GM19239 (cell line): ENCODE data around the gene C14orf180.

Experiments used
- DNase-seq: peaks from one replicate; pipeline ENCODE4 v3.0.0; 2011; ENCODE audit warnings: low spot score; ENCODE audit not compliant: insufficient read length
- FAIRE-seq: peaks from 2 replicates; lab custom pipeline; 2011; peaks lifted over from hg19 to GRCh38; lab: Jason Lieb, UNC

The C14orf180 gene

DNA sequence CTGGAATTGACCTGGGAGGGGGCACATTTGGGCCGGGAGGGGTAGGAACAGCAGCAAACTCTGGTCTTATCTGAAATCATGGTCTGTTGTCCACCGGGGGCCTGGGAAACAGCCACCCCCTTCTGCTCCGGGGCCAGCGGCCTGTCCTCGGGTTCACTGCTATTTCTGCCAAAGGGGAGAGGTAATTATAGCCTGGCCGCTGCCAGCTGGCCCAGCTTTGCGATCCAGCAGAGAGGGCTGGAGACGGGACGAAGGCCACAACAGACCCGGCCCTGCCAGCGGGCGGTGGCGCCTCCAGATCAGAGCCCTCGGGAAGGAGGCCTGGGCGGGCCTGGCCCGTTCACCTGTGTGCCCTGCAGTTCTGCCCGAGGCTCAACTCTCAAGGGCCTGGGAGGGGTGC, at the start of gene C14orf180:
C14orf180 (plus strand) TSS at position 258 of the 400 bp plus-strand sequence. CDS start 6,667 bp downstream, outside the sequence.
- DNase-seq = no peak
- FAIRE-seq = no peak

DNA sequence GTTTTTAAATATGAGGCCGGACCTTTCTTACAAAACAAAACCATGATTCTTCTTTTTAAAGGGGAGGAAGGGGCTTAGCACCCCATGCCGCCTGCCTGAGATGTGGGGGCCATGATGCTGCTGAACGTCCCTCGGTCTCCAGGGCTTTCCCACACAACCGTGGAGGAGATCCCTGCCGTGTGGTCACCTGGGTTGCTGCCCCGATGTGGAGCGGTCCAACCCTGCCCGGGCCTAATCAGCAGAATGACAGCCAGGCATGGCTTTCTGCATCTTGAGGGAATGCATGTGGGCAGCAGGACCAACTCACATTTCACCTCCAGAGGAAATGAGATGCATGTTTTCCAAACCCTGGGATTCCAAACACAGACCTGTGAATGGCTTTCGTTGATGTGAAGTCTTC, 48.9 kb upstream of the C14orf180 start:
- FAIRE-seq (no peak), DNase-seq (no peak)

DNA sequence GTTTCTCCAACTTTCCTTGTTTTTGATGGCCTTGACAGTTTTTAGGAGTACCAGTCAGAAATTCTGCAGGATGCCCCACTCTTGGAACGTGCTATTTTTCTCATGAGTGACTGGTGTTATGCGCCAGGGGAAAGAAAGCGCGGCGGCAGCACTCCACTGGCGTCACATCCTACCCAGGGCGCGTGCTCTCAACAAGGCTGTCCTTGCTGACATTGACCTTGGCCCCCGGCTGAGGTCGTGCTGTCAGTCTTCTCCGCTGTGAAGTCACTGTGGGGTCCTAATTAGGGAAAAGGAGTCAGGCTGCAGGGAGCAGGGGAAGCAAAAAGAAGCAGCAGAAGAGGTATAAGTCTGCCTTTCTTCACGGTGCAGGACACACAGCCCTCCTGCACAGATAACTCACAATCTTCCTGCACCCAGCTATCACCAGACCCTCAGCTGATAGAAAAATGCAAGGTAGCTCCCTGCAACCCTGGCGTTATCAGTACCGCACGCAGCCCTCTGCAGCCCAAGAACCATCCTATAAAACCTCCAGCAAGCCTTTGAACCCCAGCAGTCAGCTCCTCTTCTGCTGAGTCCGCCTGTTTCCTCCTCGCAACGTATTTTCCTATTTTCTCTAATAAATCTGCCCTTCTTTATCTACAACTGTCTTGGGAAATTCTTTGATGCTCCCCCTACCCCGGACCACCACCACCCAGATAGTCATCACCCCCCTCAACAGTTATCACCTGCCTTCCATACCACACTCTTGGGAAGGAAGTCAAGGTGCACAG, 48.0 kb upstream of the C14orf180 start:
- no peak for DNase-seq
- FAIRE-seq = no peak

DNA sequence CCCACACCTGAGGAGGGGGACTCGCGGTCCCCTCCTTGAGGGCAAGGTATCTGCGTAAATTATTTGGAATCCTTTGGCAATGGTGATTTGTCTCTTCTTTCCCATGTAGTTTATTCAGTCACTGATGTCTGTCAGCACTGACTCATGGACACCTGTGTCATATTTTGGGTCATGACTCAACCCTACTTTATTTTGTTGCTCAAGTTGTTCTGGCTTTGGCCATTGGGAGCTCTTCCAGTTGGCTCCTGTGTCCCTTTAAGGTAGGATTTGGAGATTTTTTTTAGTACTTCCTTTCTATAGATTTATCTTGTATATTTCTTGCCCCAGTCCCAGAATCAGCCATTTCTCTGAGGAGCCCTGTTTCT, 47.4 kb upstream of the C14orf180 start:
- DNase-seq (no peak), FAIRE-seq (no peak)

DNA sequence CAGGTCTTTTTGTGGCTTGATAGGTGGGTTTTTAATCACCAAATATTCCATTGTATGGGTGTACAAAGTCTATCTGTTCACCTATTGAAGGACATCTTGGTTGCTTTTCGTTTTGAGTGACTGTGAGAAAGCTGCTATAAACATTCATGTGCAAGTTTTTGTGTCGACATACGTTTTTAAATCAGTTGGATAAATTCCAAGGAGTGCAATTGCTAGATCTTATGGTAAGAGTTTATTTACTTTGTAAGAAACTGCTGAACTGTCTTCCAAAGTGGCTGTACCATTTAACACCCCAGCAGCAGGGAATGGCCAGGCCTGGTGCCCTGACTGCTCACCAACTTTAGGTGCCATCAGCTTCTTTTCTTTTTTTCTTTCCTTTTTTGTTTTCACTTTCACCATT, 45.5 kb upstream of the C14orf180 start:
- no peak for DNase-seq

DNA sequence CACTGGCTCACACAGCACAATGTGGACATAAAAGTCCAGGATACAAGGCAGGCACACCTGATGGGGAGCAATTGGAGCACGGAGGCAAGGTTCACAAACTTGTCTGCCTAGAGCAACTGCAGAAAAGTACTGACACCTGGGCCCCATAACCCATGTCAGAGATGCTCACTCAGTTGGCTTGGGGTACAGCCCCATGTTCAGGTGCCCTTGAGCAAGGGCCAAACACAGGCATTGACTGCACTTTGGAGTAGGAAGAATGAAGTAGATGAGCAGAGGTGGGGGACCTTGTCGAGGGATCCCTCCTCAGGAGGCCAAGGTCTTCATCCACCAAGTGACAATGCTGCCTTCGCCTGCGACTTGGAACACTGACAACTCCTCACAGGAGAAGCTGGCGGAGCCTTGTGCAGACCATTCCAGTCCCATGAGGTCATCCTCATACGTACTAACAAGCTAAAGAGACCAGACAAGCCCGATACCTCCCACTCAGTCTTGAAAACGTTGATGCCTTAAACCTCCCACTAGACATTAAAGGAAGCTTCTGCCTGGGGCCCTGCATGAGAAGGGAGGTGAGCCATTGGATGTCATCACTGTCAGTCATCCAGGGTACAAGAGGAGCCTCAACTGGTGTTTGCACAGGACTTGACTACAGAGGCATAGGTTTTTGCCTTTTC, 42.5 kb upstream of the C14orf180 start:
- FAIRE-seq (no peak), DNase-seq (no peak)

More for the DNA sequence above, 45.5 kb upstream of the C14orf180 start:
- no peak for FAIRE-seq

DNA sequence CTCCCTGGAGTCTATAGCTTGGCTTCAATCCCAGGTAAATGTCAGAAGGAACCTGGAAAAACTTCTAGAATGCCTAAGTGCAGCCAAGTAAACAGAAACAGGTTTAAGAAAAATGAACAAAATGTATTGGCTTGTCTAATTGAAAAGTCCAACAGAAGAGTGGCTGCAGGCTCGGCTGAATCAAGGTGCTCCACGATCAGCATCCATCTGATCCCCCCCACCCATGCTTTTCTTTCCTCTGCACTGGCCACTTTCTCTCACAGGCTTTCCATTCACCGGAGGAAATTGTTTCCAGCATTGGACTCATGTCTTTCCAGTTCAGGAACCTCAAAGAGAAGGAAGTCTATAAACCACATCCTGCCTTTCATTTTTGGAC, 42.0 kb upstream of the C14orf180 start:
- FAIRE-seq (no peak), DNase-seq (no peak)

DNA sequence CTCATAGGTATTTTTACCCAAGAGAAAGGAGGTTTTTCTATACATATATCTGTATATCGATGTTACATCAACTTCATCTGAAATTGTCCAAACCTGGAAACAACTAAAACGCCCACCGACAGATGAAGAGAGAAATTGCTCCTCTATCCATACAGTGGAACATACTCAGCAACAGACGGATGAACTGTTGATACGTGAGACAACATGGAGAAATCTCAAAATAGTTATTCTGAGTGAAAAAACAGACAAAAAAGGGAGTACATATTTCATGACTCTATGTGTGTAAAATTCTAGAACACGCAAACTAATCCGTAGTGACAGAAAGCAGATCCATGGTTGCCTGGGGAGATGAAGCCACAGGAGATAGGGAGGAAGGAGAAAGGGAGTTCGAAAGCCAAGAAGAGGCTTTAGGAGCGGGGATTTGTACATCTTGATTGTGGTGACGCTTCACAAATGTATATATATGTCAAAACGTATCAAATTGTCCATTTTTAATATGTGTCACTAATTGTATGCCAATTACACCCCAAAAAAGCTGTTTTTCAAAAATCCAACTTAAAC, 37.6 kb upstream of the C14orf180 start:
- no peak for DNase-seq
- no peak for FAIRE-seq

DNA sequence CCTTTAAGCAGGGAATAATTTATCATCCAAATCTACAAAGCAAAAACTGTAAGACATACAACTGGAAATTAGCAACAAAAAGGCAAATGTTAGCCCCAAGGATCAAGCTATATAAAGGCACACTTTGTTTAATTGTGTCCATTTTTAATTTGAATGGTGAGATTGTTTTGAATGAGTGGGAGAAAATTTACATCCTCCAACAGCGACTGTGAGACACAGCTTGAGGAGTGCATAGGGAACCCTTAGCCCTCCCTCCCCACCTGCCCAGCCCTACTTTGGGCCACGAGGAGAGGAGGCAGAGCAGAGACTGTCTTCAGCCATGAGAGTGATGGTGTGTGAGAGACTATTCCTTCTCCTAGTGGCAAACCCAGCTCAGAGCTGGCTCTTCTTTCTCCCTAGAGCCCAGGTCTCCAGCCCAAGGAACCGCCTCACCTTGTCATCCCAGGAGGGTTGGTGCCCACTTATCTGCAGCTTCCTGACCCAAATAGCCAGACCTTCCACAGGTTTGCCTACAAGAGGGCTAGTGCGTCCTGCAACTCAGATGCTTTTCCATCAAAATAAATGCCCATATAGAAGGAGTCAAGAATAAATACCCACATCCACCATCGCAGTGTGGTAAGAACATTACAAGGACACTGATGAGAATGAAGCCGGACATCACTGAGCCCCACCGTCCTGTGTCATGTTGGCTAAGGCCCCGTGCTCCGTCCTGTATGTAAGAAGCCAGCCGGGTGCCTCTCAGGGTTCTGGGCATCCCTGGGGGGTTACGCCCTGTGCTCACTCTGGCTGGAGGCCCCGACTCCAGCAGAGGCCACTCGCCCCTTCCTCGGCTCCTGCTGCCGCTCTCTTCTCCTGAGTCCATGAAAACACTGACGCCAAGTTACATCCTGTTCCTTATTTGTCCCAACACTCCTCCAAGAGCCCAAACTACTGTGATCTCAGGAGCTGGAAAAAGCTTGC, 36.4 kb upstream of the C14orf180 start:
- FAIRE-seq = no peak
- DNase-seq = no peak

DNA sequence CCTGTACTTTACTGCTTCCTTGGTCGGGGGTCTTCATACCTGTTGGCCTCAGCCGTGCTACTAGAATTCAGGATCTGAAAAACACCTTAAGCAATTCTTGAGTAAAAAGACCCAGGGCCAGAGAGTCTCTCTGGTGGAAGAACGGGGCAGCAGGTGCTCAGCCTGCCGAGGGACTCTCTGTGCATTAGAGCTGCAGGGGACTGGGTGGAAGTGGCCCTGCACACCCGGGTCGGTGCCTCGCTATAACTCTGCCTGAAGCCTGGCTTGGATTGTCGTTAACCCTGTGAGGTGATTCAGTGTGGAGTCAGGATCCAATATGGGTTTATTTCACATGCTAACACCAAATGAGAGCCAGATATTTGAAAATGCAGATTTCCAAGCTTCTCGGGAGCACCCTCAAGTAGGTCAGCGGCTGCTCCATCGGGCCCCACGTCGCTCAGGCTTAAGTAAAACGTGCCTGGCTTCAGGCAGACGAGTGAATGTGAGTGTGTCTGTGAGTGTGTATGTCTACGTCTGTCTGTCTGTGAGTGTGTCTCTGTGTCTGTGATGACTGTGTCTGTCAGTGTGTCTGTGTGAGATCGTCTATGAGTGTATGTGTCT, 35.1 kb upstream of the C14orf180 start:
- no peak for FAIRE-seq
- no peak for DNase-seq

DNA sequence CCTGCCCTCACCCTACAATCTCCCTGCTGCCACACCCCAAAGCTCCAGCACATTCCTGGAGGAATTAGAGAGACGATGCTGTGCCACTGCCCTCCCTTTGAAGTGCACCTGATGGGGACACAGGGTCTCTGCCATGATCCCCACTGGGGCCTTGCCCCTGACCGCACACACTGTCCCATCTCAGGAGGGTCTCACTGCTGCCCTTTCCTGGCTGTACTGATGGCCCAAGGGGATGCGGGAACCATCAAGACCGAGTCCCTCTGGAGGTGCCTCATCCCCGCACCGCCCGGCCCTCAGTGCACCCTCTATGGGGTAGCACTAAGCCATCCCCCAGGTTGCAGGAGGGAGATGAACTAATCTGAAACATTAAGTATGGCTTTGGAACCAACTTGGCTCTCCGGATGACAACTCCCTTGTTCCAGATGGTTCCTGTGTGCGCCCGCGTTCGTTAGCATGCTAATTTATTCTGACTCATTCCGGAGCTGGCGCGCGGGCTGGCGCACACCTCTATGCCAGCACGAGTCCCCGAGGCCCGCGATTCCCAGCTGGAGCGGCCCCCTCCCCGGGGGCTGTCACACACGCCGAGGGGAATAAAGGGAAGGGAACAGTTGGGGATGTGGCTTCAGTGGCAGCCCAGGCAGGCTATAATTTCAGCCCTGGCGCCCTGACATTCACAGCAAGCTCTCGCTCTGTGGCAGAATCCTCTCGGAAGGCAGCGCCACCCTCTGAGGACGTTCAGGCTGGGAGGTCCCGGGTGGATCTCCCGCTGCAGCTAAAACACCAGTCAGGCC, 34.2 kb upstream of the C14orf180 start:
- DNase-seq = no peak
- no peak for FAIRE-seq

DNA sequence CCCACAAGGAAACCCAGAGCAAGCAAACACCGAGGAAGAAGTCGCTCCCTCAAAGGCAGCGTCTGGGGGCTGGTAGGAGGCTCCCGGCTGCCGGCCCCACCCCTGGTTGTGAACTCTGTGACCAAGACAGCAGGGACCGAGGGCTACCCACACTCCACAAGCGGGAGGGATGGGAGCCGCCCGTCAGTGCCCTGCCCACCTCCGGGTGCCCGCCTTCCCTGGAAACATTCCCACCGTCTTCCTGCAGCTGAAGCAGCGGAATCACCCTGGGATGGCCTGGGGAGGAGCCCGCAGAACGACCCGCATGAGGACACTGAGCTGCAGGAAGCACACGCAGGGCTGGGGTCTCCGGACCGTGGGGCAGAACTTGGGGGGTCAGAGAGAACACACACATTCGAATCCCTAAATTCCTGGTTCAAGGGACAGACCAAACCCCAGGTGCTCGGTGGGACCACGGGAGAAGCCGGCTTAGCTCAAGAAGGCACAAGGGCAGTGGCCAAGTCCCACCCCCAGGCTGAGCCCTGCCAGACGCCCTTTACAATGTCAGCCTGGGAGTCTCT, 33.5 kb upstream of the C14orf180 start:
- FAIRE-seq (no peak), DNase-seq (no peak)

DNA sequence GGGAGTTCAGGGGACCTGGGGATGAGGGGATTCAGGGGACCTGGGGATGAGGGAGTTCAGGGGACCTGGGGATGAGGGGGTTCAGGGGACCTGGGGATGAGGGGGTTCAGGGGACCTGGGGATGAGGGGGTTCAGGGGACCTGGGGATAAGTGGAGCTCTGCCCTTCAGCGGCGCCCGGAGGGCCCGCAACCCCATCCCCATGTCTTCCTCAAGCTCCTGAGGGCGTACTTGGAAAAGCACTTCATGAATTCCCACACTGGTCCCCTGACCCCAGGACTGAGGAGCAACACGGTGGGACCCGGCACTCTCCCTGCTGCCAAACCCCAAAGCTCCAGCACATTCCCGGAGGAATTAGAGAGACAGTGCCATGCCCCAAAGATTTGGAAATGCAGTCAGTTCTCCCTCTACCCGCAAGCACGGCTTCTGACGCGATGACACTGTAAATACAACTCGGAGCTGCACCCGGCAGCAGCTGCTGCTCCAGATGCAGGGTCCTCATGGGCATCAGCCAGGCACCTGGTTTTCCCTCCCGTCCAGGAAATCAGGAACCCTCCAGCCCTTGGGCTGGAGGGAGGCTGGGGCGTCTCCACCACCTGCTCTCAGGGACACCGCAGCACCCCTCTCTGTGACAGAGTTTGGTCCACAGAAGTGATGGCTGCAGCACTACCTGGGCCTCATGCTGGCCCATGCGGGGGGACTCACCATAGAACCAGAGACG, 32.8 kb upstream of the C14orf180 start:
- FAIRE-seq (no peak), DNase-seq (no peak)

DNA sequence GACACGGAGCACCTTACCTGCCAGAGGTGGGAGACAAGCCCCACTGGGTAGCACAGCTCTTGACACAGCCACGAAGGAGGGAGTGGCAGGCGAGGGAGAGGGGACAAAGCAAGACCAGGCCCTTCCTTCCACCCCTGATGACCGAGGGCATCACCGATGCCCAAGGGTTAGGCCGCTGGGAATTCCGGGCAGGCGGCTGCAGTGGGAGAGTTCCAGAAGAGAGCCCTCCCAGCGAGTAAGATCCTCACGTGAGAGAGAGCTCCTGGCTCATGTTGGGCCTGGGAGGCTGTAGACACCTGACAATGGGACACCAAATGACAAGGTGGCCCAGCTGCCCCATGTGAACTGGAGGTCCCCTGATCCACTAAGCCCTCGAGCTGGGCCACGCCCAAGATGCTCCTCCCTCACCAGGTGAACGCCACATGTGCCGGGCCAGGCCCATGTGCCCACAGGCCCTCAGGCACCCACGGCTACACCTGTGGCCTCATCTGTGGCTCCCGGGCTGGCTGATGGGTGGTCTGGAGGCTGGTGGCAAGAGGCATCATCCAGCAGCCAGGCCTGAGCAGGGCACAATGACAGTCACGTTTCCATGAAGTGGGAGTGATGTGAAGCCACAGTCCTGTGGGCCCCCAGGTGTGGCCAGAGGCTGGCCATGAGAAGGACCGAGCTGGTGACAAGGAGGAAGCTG, 32.1 kb upstream of the C14orf180 start:
- FAIRE-seq (no peak), DNase-seq (no peak)

DNA sequence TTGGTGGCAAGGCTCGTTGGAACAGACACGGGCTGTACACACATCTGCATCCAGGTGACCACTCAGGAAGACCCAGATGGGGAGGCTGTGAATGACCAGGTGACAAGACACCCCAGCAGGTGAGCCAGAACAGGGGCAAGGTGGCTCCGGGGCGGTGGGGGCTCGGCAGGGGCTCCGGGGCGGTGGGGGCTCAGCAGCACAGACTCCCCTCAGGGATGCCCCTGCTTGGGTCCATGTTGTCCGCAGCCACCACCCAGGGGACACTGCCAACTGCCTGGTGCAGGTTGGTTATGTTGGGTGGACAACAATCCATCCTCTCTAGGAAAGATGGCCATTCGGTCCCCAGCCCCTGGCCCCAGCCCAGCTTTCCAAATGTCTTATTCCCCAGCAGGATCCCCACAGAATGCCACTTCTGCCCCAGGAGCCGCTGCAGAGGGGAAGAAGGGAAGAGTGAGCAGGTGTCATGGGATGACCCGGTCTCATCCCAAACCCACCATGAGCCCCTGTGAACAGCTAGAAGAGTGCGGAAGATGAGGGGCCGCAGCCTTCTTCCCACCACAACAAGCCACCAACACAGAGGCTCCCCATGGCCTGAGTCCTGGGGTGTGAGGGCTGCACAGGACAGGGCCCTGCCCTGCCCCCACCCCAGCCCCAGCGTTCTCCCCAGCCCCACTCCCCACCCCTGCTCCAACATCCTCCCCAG, 31.4 kb upstream of the C14orf180 start:
- no peak for FAIRE-seq
- no peak for DNase-seq

DNA sequence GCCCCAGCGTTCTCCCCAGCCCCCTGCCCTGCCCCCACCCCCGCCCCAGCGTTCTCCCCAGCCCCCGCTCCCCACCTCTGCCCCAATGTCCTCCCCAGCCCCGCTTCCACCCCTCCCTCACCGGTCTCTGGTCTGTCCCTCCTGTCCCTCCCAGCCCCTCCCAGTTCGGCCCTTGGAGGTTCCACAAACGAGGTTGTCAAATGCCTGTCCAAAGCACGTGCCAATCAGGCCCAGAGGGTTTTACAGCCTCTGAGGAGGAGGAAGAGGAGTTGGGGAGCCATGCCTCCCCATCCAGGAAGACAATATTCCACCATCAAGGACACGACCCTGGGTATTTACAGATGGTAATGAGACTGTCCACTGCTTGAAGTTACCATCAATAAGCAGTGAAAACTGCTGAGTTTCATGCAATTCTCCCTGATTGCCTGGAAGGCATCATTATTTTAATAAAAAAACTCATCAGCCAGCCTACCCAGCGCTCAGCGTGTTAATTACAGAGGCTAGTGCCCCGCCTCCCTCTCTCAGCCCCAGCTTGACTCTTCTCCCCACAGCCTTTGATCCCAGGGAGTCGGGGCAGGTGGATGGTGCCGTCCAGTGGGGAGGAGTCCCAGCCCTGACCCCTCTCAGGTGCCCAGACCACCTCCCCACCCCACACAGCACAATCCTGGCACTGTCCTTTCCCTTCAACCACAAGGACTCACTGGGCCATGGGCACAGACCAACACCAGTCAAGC, 30.6 kb upstream of the C14orf180 start:
- FAIRE-seq = no peak
- DNase-seq = no peak
